Measurements from ENCODE around the gene MYRFL. TPM values are rescaled to one million over a fixed set of nuclear protein-coding genes. Genes with fewer than 3 reads are reported as not detected.

Gene MYRFL
- total RNA-seq, 2 donors from 2014 or later, result 0.27 TPM; not detected in 1

DNA sequence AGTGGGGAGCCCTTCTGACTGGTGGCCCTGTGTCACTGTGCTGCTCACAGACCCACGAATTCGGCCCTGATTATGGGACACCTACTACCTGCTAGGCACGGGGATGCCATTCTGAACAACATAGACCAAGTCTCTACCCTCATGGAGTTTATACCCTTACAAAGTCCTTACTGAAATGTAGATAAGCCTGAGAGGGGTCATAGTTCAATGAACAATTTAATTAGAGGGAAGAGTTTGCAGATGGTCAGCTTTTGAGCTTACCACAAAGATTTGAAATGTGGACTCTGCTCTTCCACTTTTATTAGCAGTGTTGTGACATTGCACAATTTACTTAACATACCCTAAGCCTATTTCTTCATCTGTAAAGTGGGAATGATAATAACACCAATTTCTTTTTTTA lies 161.1 kb downstream of the MYRFL start:
- TF ChIP-seq POLR2A (IDR thresholded peaks at IDR 0.05), result no peak
- TF ChIP-seq, protein P1, sequence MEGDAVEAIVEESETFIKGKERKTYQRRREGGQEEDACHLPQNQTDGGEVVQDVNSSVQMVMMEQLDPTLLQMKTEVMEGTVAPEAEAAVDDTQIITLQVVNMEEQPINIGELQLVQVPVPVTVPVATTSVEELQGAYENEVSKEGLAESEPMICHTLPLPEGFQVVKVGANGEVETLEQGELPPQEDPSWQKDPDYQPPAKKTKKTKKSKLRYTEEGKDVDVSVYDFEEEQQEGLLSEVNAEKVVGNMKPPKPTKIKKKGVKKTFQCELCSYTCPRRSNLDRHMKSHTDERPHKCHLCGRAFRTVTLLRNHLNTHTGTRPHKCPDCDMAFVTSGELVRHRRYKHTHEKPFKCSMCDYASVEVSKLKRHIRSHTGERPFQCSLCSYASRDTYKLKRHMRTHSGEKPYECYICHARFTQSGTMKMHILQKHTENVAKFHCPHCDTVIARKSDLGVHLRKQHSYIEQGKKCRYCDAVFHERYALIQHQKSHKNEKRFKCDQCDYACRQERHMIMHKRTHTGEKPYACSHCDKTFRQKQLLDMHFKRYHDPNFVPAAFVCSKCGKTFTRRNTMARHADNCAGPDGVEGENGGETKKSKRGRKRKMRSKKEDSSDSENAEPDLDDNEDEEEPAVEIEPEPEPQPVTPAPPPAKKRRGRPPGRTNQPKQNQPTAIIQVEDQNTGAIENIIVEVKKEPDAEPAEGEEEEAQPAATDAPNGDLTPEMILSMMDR (IDR thresholded peaks at IDR 0.05), result no peak
- TF ChIP-seq POLR2AphosphoS5 (IDR thresholded peaks at IDR 0.05), result no peak
- WGBS, result 92% methylated on average over 3 of the region's 3 CpGs
- DNase-seq (ENCODE audit: low spot score), result no peak
- Histone ChIP-seq H3K27me3 (replicated peaks; ENCODE audit: insufficient read depth) (no peaks in the 10 kb centered on the region), H3K4me3 (no peak overlapping the region), H3K36me3 (no peaks in the 10 kb centered on the region), H3K27ac (no peak overlapping the region), H3K9me3 (no peaks in the 10 kb centered on the region), H3K4me1 (replicated peaks) (no peaks in the 10 kb centered on the region)
- intact Hi-C loops (cut with DNase I), result no loop called here

DNA sequence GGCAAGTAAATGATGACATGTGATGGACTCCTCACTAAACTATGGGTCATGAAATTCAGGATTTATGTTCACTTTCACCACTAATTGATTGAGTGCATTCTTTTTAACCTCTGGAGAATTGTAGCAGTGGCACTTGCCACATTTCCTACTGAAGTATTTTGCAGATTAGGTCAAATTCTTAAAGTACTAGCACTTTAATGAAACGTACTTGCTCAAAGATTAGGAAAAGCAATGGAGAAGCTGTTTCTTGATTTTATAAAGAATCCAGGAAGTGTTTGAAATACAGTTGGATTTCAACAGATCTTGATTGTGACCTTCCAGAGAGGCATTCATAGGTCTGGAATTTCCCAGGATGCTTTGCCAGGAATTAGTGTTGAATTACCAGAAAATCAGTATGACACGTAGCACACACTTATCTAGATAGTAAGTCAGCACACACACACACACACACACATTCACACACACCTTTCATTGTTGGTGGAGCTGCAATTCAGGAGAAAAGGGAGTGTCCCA lies 162.6 kb downstream of the MYRFL start:
- Histone ChIP-seq H3K27me3 (replicated peaks; ENCODE audit: insufficient read depth) (no peaks in the 10 kb centered on the region), H3K9me3 (no peaks in the 10 kb centered on the region), H3K36me3 (no peaks in the 10 kb centered on the region), H3K27ac (no peak overlapping the region), H3K4me3 (no peak overlapping the region), H3K4me1 (replicated peaks) (no peaks in the 10 kb centered on the region)
- peak; percentile 5 for DNase-seq (ENCODE audit: low spot score)
- intact Hi-C loops (cut with DNase I), result no loop called here
- TF ChIP-seq POLR2AphosphoS5 (IDR thresholded peaks at IDR 0.05) (peak; percentile 12), POLR2A (IDR thresholded peaks at IDR 0.05) (no peak)
- TF ChIP-seq, protein P1 (IDR thresholded peaks at IDR 0.05), result no peak
- 11% methylated on average over 2 of the region's 2 CpGs for WGBS

DNA sequence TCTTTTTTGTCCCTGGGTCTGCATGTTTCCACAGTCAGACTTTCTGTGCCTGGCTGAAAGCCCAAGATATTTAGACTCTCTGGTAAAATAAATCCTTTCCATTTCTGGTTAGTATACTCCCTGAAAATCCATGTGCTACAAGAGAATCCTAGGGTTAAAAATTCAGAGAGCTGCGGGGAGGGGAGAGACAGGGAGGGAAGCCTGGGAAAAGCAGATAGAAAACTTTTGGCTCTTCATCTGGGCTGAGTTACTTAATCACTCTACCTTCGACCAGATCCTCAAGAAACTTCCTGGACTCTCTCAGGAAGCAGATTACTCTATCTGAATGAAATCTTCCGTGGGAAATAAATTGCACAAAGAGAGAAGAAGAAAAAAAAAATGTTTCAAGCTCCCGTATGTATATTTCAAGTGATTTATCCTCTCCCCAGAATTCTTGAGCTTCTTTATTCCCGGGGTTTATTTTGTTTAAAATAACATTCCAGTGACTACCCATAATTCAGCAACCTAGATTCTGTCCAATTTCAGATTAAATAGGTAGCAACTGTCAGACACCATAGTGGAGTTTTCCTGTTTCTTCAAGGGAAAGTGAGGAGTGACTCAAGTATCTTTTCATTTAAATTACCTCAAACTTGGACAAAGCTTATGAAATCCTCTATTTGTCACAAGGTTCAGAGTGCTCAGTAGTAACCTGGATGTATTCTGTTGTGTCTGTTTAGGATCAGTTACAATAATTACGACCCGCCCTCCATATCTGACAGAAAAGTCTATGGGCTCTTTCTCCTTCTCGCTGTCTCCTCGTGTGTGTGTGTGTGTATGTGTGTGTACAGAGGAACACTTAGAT lies 163.7 kb downstream of the MYRFL start:
- Histone ChIP-seq H3K4me1 (replicated peaks) (no peaks in the 10 kb centered on the region), H3K4me3 (no peak overlapping the region), H3K36me3 (no peaks in the 10 kb centered on the region), H3K9me3 (no peaks in the 10 kb centered on the region), H3K27ac (no peak overlapping the region), H3K27me3 (replicated peaks; ENCODE audit: insufficient read depth) (no peaks in the 10 kb centered on the region)
- TF ChIP-seq, protein P1 (IDR thresholded peaks at IDR 0.05), result no peak
- TF ChIP-seq POLR2A (IDR thresholded peaks at IDR 0.05), result no peak
- no peak for TF ChIP-seq POLR2AphosphoS5 (IDR thresholded peaks at IDR 0.05)
- WGBS, result 46% methylated on average over 9 of the region's 9 CpGs
- no peak for DNase-seq (ENCODE audit: low spot score)
- intact Hi-C loops (cut with DNase I), result no loop called here

DNA sequence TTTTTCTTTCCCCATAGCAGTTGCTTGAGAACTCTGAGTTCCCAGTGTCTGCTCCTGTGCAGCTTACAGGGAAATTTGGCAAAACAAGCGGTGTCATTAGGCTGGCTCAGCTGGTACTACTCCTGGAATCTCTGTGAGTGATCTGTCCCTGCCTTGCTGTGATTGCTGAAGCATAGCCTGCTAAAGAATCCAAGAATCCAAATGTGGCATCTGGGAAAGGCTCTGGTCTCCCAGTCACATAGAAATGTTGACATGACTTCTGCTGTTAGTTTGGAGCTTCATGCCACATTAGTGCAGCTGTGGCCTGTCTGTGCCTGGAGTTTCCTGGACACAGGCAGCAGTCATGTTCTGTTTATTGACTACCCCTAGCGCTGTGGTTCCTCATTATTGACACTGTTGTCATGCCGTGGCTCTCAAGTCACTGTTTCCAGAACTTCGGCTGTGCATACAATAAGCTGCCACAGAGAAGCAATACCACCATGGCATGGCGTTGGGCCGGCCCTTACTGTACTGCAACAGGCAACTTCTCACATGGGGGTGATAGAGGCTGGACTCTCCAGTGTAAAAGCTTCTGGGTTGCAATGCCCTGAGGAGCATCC lies 166.8 kb downstream of the MYRFL start:
- no peaks in the 10 kb centered on the region for H3K27me3 ChIP-seq (replicated peaks; ENCODE audit: insufficient read depth)
- H3K4me3 ChIP-seq, result no peak overlapping the region
- TF ChIP-seq, protein P1 (IDR thresholded peaks at IDR 0.05), result no peak
- TF ChIP-seq POLR2AphosphoS5 (IDR thresholded peaks at IDR 0.05) (no peak), POLR2A (IDR thresholded peaks at IDR 0.05) (no peak)
- DNase-seq (ENCODE audit: low spot score), result no peak
- no peaks in the 10 kb centered on the region for H3K9me3 ChIP-seq
- H3K4me1 ChIP-seq (replicated peaks), result no peaks in the 10 kb centered on the region
- 88% methylated on average over 6 of the region's 6 CpGs for WGBS
- no peaks in the 10 kb centered on the region for H3K36me3 ChIP-seq
- H3K27ac ChIP-seq, result no peak overlapping the region
- intact Hi-C loops (cut with DNase I), result no loop called here
